GM12891 (cell line): ENCODE results near the gene SLK.

ENCODE experiments used
- DNase-seq: peaks from one replicate; pipeline ENCODE4 v3.0.0; 2011; ENCODE audit warnings: low spot score; ENCODE audit not compliant: insufficient read length
- FAIRE-seq: peaks from 2 replicates; lab custom pipeline; 2011; peaks lifted over from hg19 to GRCh38; lab: Jason Lieb, UNC
- PAX5 ChIP-seq: IDR thresholded peaks from 2 replicates; pipeline ENCODE4 v1.6.1; 2011; ENCODE audit warnings: low read length, moderate library complexity, mild to moderate bottlenecking; ENCODE audit not compliant: insufficient read depth, severe bottlenecking
- POLR2A ChIP-seq: IDR thresholded peaks from 2 replicates; pipeline ENCODE4 v1.6.1; 2011; ENCODE audit warnings: low read depth, low read length, control low read depth
- POLR2AphosphoS5 ChIP-seq: IDR thresholded peaks from 2 replicates; pipeline ENCODE4 v1.6.1; 2011; ENCODE audit warnings: low read depth, low read length, control low read depth
- POU2F2 ChIP-seq: IDR thresholded peaks from 2 replicates; pipeline ENCODE4 v1.6.1; 2011; ENCODE audit warnings: low read depth, mild to moderate bottlenecking, control low read depth, low read length, moderate library complexity
- SPI1 ChIP-seq: IDR thresholded peaks from 2 replicates; pipeline ENCODE4 v1.6.1; 2011; ENCODE audit warnings: low read depth, low read length, control low read depth
- TAF1 ChIP-seq: IDR thresholded peaks from 2 replicates; pipeline ENCODE4 v1.6.1; 2011; ENCODE audit warnings: low read depth, low read length, control low read depth

SLK gene

DNA sequence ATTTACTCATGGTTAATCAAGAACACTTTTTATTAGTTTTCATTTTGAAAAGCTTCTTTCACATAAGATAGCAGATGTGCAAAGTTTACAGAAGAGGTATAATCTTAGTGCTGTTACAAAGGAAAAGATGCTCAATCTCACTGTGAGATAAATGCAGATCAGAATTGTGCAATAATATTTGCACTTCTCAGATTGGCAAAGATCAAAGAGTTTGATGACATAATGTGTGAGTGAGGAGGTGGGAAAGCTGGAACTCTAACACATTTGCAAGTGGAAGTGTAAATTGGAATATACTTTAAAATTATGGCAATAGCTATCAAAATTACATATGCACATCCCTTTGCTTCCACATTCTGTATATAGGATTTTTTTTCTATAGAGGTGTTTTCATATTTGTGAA is 27.4 kb upstream of the SLK start:
- TF ChIP-seq SPI1 (no peak), POU2F2 (no peak), TAF1 (no peak), PAX5 (no peak), POLR2AphosphoS5 (no peak), POLR2A (no peak)
- FAIRE-seq, result no peak

GRCh38 chr10:103941801-103942200 is 25.1 kb upstream of the SLK start:
- no peak for TF ChIP-seq SPI1
- TF ChIP-seq TAF1, result no peak
- no peak for TF ChIP-seq POU2F2
- TF ChIP-seq POLR2A, result no peak
- no peak for TF ChIP-seq PAX5
- TF ChIP-seq POLR2AphosphoS5, result no peak
- no peak for FAIRE-seq
- DNase-seq, result no peak

More for the DNA sequence above, 27.4 kb upstream of the SLK start:
- no peak for DNase-seq

GRCh38 chr10:103942866-103943265 is 24.1 kb upstream of the SLK start:
- DNase-seq (no peak), FAIRE-seq (no peak)
- TF ChIP-seq POLR2A (no peak), TAF1 (no peak), SPI1 (no peak), POLR2AphosphoS5 (no peak)

GRCh38 chr10:103947799-103948516 is 19.0 kb upstream of the SLK start:
- DNase-seq (no peak), FAIRE-seq (peak; percentile 48)
- TF ChIP-seq POU2F2, result no peak
- no peak for TF ChIP-seq TAF1
- TF ChIP-seq POLR2AphosphoS5, result no peak
- TF ChIP-seq PAX5, result no peak
- TF ChIP-seq SPI1, result no peak

DNA sequence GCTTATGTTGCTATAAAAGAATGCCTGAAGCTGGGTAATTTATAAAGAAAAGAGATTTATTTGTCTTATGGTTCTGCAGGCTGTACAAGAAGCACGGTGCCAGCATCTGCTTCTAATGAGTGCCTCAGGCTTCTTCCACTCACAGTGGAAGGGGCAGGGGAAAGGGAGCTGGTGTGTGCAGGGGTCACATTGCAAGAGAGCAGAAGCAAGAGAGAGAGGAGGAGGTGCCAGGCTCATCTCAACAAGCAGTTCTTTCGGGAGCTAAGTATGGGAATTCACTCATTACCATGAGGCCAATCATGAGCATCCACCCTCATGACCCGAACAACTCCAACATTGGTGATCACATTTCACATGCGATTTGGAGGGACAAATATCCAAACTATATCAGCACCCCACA is 17.2 kb upstream of the SLK start:
- no peak for TF ChIP-seq TAF1
- TF ChIP-seq POLR2A, result no peak
- TF ChIP-seq POLR2AphosphoS5, result no peak
- no peak for TF ChIP-seq SPI1
- no peak for TF ChIP-seq PAX5
- TF ChIP-seq POU2F2, result no peak
- no peak for FAIRE-seq
- DNase-seq, result no peak

DNA sequence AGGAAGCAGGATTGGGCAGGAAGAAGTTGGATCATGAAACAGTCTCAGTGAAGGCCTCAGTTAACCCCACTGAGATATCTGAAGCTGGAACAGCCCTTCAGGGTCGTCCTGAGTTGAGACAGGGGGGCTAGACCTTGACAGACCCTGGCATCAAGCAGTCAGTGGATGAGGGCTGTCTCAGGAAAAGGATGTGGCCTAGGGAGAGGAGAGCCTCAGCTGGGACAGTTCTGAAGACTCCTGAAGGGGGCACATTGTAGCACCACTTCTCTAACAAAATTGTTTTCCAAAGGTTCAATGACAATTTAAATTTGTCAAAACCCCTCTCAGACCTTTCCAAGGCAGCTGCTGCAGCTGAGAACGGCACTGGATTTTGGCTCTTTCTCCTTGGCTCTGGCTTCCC is 15.8 kb upstream of the SLK start:
- TF ChIP-seq POLR2AphosphoS5, result no peak
- no peak for DNase-seq
- FAIRE-seq, result no peak

DNA sequence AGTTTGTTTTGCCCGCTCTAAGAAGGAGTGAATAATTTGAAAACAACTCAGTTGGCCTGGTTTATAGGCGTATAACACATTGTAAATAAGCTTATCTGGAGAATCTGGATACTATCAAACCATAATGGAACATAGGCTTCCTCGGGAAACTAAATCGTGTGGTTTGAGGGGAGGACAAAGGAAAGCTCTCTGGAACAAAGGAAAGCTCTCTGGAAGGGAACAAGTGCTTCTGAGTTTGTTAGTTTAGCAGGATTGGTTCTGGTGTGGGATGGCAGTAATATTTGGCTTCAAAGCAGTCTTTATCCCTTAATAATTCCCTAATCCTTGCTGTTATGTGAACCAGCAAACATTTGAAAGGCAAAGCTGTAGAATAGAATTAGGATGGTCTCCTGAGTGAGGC is 15.0 kb upstream of the SLK start:
- DNase-seq (no peak), FAIRE-seq (no peak)

DNA sequence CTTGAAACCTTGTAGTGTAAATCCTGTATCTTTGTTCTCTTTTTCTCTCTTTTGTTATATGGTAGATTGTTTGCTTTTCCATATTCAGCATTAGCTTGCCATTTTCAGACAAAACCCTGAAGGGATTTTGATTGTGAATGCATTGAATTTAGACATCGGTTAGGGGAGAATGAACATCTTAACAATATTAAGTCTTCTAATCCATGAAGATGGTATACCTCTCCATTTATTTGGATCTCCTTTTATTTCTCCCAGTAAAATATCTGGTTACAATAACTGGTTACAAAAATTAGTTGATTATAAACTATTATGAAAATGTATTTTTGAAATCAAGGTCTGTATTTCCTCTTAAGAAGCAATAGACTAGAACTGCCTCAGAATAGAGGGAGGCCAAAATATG is 12.4 kb upstream of the SLK start:
- no peak for TF ChIP-seq POLR2A
- no peak for TF ChIP-seq POU2F2
- no peak for TF ChIP-seq POLR2AphosphoS5
- no peak for TF ChIP-seq TAF1
- no peak for TF ChIP-seq SPI1
- TF ChIP-seq PAX5, result no peak
- FAIRE-seq (no peak), DNase-seq (no peak)

More for the DNA sequence above, 15.0 kb upstream of the SLK start:
- TF ChIP-seq POLR2AphosphoS5, result no peak
- TF ChIP-seq SPI1, result no peak
- no peak for TF ChIP-seq PAX5
- TF ChIP-seq TAF1, result no peak
- TF ChIP-seq POLR2A, result no peak
- no peak for TF ChIP-seq POU2F2

GRCh38 chr10:103958996-103959395 is 7.9 kb upstream of the SLK start:
- TF ChIP-seq POU2F2 (no peak), TAF1 (no peak), PAX5 (no peak), POLR2A (no peak), SPI1 (no peak), POLR2AphosphoS5 (no peak)
- no peak for DNase-seq
- FAIRE-seq, result no peak

GRCh38 chr10:103960103-103960502 is 6.8 kb upstream of the SLK start:
- FAIRE-seq (no peak), DNase-seq (no peak)
- TF ChIP-seq TAF1 (no peak), POLR2A (no peak), SPI1 (no peak), POLR2AphosphoS5 (no peak), PAX5 (no peak), POU2F2 (no peak)
